ENCODE data around the gene ZNF26. TPM values are rescaled to one million over a fixed set of nuclear protein-coding genes. Genes with fewer than 3 reads are reported as not detected.

ZNF26 gene
- total and polyA plus RNA-seq, 10 of the 15 experiments (the other 5 are each of a cell fraction or from before 2014, with no cell fraction given) = 1.00 to 17.1 (median 10.5) TPM

- TF ChIP-seq NFXL1 (IDR thresholded peaks at IDR 0.05; ENCODE audit: borderline replicate concordance) = no peak
- TF ChIP-seq RELB (IDR thresholded peaks at IDR 0.05; ENCODE audit: low read depth) = peak; percentile 56; the same call in 1 of the 2 replicates
- 0 out of 2 replicates have a peak, but pooled peaks have one; percentile 44 for TF ChIP-seq HDGF (IDR thresholded peaks at IDR 0.05)
- no peak for TF ChIP-seq DPF2 (IDR thresholded peaks at IDR 0.05)
- TF ChIP-seq, protein P1, sequence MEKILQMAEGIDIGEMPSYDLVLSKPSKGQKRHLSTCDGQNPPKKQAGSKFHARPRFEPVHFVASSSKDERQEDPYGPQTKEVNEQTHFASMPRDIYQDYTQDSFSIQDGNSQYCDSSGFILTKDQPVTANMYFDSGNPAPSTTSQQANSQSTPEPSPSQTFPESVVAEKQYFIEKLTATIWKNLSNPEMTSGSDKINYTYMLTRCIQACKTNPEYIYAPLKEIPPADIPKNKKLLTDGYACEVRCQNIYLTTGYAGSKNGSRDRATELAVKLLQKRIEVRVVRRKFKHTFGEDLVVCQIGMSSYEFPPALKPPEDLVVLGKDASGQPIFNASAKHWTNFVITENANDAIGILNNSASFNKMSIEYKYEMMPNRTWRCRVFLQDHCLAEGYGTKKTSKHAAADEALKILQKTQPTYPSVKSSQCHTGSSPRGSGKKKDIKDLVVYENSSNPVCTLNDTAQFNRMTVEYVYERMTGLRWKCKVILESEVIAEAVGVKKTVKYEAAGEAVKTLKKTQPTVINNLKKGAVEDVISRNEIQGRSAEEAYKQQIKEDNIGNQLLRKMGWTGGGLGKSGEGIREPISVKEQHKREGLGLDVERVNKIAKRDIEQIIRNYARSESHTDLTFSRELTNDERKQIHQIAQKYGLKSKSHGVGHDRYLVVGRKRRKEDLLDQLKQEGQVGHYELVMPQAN (conservative IDR thresholded peaks at IDR 0.05) = peak; percentile 89
- TF ChIP-seq FOS (IDR thresholded peaks at IDR 0.05; ENCODE audit: borderline replicate concordance, extremely low read depth, insufficient read length) = no peak
- TF ChIP-seq POLR2A (IDR thresholded peaks at IDR 0.05; ENCODE audit: low read depth, low read length) = peak; percentile 95
- TF ChIP-seq MYB (IDR thresholded peaks at IDR 0.05; ENCODE audit: borderline replicate concordance, low read depth, low read length) = no peak
- no peak for TF ChIP-seq HDAC2 (IDR thresholded peaks at IDR 0.05)
- no peak for TF ChIP-seq NFYB (IDR thresholded peaks at IDR 0.05; ENCODE audit: insufficient read depth, low read depth, low read length)
- TF ChIP-seq SMAD1 (IDR thresholded peaks at IDR 0.05; ENCODE audit: low read depth, partially characterized antibody) = no peak
- no peak for TF ChIP-seq ZNF622 (IDR thresholded peaks at IDR 0.05)
- 0 out of 2 replicates have a peak, but pooled peaks have one; percentile 38 for TF ChIP-seq TCF12 (IDR thresholded peaks at IDR 0.05; ENCODE audit: low read depth, low read length)
- peak in 1 of 2 experiments; percentile 18; a peak in 1 of 4 replicates for TF ChIP-seq EP300 (IDR thresholded peaks at IDR 0.05; ENCODE audit: borderline replicate concordance in 1 of 2, control insufficient read depth in 1 of 2, low read depth in 2 of 2, low read length in 2 of 2)
- no peak for TF ChIP-seq BACH1 (IDR thresholded peaks at IDR 0.05; ENCODE audit: borderline replicate concordance)
- no peak for TF ChIP-seq ZNF24 (IDR thresholded peaks at IDR 0.05)
- peak; percentile 52; the same call in 1 of the 2 replicates for TF ChIP-seq SPI1 (IDR thresholded peaks at IDR 0.05; ENCODE audit: borderline replicate concordance, insufficient read depth, low read depth, low read length)
- no peak for TF ChIP-seq TCF7 (IDR thresholded peaks at IDR 0.05; ENCODE audit: borderline replicate concordance)
- no peak for TF ChIP-seq SMC3 (IDR thresholded peaks at IDR 0.05; ENCODE audit: borderline replicate concordance, low read length)
- no peak for TF ChIP-seq BMI1 (IDR thresholded peaks at IDR 0.05; ENCODE audit: borderline replicate concordance)
- TF ChIP-seq RUNX3 (IDR thresholded peaks at IDR 0.05; ENCODE audit: low read length) = 0 out of 2 replicates have a peak, but pooled peaks have one; percentile 17
- peak; percentile 64; the same call in 1 of the 2 replicates for TF ChIP-seq SREBF1 (IDR thresholded peaks at IDR 0.05; ENCODE audit: low read length)
- TF ChIP-seq EGR1 (IDR thresholded peaks at IDR 0.05; ENCODE audit: borderline replicate concordance in 1 of 2, low read depth in 2 of 2, low read length in 2 of 2) = peak; percentile 46 to 89
- peak; percentile 73 for TF ChIP-seq RELA (IDR thresholded peaks at IDR 0.05; ENCODE audit: borderline replicate concordance, partially characterized antibody)
- TF ChIP-seq TCF3 (IDR thresholded peaks at IDR 0.05; ENCODE audit: borderline replicate concordance, insufficient read depth, low read depth, low read length) = peak; percentile 57; the same call in 1 of the 2 replicates
- no peak for TF ChIP-seq BRCA1 (IDR thresholded peaks at IDR 0.05; ENCODE audit: low read depth, low read length)
- no peak for TF ChIP-seq ZZZ3 (IDR thresholded peaks at IDR 0.05; ENCODE audit: control insufficient read depth, insufficient read length, low read depth)
- TF ChIP-seq SP1 (IDR thresholded peaks at IDR 0.05; ENCODE audit: low read depth, low read length) = no peak
- TF ChIP-seq CBFB (IDR thresholded peaks at IDR 0.05; ENCODE audit: low read depth) = peak; percentile 56; the same call in 1 of the 2 replicates
Measured at GRCh38 chr12:132986001-132986884, at the start of gene ZNF26 (continued).
